Psoas muscle (tissue), 8 donors: Measurements from ENCODE around the gene AUTS2. TPM values are rescaled to one million over a fixed set of nuclear protein-coding genes. Genes with fewer than 3 reads are reported as not detected.

ENCODE experiments used
- ATAC-seq, 4 donors: fragments of 200-7000 bp; cut with Tn5 transposase; one replicate each; pipeline ENCODE4 v1.9.1; 2020; ENCODE audit warnings: moderate library complexity in 3 of 4, mild to moderate bottlenecking in 2 of 4
- DNase-seq, 2 donors: peaks; one replicate each; pipeline ENCODE4 v3.0.0-alpha.2; 2020
- H3K27ac ChIP-seq: fragments of 200-600 bp; one replicate; pipeline ENCODE4 v1.8.0; 2022
- H3K27me3 ChIP-seq, 3 donors: fragments of 200-600 bp in 1 of 3; one replicate each; pipeline versions ENCODE4 v1.6.1 to v1.8.0; 2013 to 2022; ENCODE audit warnings: low read length in 2 of 3, mild to moderate bottlenecking in 2 of 3, moderate library complexity in 1 of 3; ENCODE audit not compliant: insufficient read depth in 3 of 3
- H3K36me3 ChIP-seq, 2 donors: fragments of 200-600 bp in 1 of 2; one replicate each; pipeline versions ENCODE4 v1.6.1 to v1.8.0; 2013 to 2022; ENCODE audit warnings: low read depth in 1 of 2, mild to moderate bottlenecking in 1 of 2, moderate library complexity in 1 of 2; ENCODE audit not compliant: insufficient read depth in 1 of 2
- H3K4me1 ChIP-seq: fragments of 200-600 bp; one replicate; pipeline ENCODE4 v1.8.0; 2022
- H3K4me3 ChIP-seq: fragments of 200-600 bp; one replicate; pipeline ENCODE4 v1.8.0; 2022; ENCODE audit warnings: mild to moderate bottlenecking
- H3K9me3 ChIP-seq: fragments of 200-600 bp; one replicate; pipeline ENCODE4 v1.8.0; 2022
- CTCF ChIP-seq: fragments of 200-600 bp; IDR thresholded peaks from one replicate; pipeline ENCODE4 v1.8.0; 2022; ENCODE audit warnings: antibody characterized with exemption
- WGBS, 3 donors: extraction: QIAGEN DNeasy Blood & Tissue Kit; methylation state at CpG; one replicate each; pipeline versions ENCODE4 v1.1.6 to v1.1.7; 2013; 5-methylcytosine and 5-hydroxymethylcytosine counted together
- intact Hi-C, 2 donors: fragments of 100-400 bp; cut with DNase I; formaldehyde crosslinking; loops; one replicate each; pipeline versions ENCODE4 v1.11.0 to v1.14.2; 2022
- polyA plus RNA-seq, 3 donors: library from polyadenylated mRNA; stranded (reverse); fragments of 200-250 nt; gene quantifications; one replicate each; pipeline ENCODE4 v1.2.3, GENCODE V29; 2013
- total RNA-seq, 4 donors: library from RNA; stranded (reverse); fragmentation: NEBNext Ultra II Directional in 2 of 4; extraction: Animal tissue kit (Norgen Biotek cat#: 25700) in 2 of 4; gene quantifications; one replicate each; pipeline versions ENCODE4 v1.2.1 to v1.2.4, GENCODE V29; 2021 to 2023
- donor health status: healthy with polysubstance abuse.
- donor health status: DM: no; HTN: no; CAD: no; lungs with moderate emphysema.
- donor health status: Bipolar disorder and iron deficiency.
- donor health status: healthy.
- donor health status: DM: yes; HTN: yes; CAD: no.
- donor health status: DM: no; HTN: no; CAD: no.
- donor health status: DM: no; HTN: no; CAD: no.
- donor health status: DM: yes; HTN: yes; CAD: no.

Gene AUTS2
- total and polyA plus RNA-seq, 7 donors: 5.0 to 33.5 (median 14.3) TPM

GRCh38 chr7:69703099-69703498 lies 104.8 kb downstream of the AUTS2 start:
- Histone ChIP-seq H3K4me3 (no peak overlapping the region), H3K27me3 (no peaks in the 10 kb centered on the region), H3K4me1 (no peaks in the 10 kb centered on the region), H3K36me3 (no peaks in the 10 kb centered on the region), H3K27ac (no peak overlapping the region), H3K9me3 (no peaks in the 10 kb centered on the region)
- TF ChIP-seq CTCF: no peak
- ATAC-seq (no peak), DNase-seq (no peak)
- WGBS, 3 donors: 38 to 55% (median 38%) methylated on average over 2 of the region's 2 CpGs
- intact Hi-C loops: no loop called here

- intact Hi-C loops: no loop called here
- Histone ChIP-seq H3K4me1 (peaks cover 5% of the 10 kb centered on the region), H3K36me3 (no peaks in the 10 kb centered on the region), H3K9me3 (no peaks in the 10 kb centered on the region), H3K27me3 (no peaks in the 10 kb centered on the region), H3K4me3 (no peak overlapping the region), H3K27ac (no peak overlapping the region)
- WGBS, 3 donors: 64 to 91% (median 81%) methylated on average over 2 of the region's 2 CpGs
- TF ChIP-seq CTCF: no peak
- no peak for ATAC-seq
- DNase-seq: no peak
Measured at GRCh38 chr7:69706070-69706469, 107.8 kb downstream of the AUTS2 start.

DNA sequence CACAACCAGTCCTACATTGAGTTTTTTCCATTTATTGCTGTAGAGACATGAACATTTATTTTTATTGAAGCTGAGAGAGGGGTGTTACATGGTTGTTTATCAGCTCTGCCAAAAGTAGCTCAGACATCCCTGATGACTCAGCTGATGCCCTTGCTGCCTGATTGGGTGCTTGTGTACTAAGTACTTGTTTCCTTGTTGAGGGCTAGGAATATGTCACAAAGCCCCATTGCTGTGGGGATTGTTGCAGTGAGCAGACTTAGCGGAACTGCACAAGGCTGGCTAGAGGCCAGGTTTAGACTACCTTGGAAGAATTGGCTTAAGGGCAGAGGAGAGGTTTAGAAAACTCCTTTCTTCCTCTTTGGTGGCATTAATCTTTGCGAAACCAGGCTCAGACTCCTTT lies 110.6 kb downstream of the AUTS2 start:
- ATAC-seq (no peak), DNase-seq (no peak)
- Histone ChIP-seq H3K36me3 (no peaks in the 10 kb centered on the region), H3K4me1 (peaks cover 5% of the 10 kb centered on the region), H3K9me3 (no peaks in the 10 kb centered on the region), H3K4me3 (no peak overlapping the region), H3K27me3 (no peaks in the 10 kb centered on the region), H3K27ac (no peak overlapping the region)
- 77 to 87% (median 86%) methylated on average over 2 of the region's 2 CpGs for WGBS, 3 donors
- TF ChIP-seq CTCF: no peak
- intact Hi-C loops: no loop called here

DNA sequence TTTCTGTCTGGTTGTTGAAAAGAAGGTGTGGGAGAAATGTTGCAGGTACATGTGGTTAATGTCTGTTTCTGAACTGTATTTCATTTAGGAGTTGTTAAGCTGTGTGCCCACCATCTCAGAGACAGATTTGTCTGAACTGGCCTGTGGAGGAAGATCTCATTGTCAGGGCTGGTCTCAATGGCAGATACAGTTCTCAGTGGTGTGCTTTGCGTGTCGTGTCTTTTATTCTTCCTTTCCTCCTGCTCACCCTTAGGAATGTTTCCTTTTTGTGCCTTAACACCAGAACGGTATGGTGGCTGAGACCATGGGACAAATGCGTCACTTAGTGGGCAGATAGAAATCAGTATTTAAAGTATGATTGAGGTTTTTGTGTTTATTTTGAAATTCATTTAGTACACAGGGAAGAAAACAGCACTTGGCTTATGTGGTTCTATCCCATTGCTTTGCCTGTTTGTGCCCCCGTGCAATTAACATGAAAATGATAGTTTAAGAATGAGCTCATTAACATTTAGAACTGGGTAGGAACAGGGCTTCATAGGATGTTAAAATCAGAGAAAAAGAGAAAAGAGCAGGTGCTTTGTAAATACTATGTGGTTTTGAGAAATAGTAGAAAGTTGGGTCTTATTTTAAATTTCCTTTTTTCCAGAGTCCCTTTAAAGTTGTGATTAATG lies 112.6 kb downstream of the AUTS2 start:
- Histone ChIP-seq H3K9me3 (no peaks in the 10 kb centered on the region), H3K27ac (no peak overlapping the region), H3K36me3 (no peaks in the 10 kb centered on the region), H3K4me3 (no peak overlapping the region), H3K27me3 (no peaks in the 10 kb centered on the region), H3K4me1 (peaks cover 5% of the 10 kb centered on the region)
- intact Hi-C loops: no loop called here
- no peak for ATAC-seq
- 88 to 95% (median 94%) methylated on average over 5 of the region's 5 CpGs for WGBS, 3 donors
- DNase-seq: no peak
- TF ChIP-seq CTCF: no peak
